A549 treated with AZD9567 at 1 μM for 4 hours (cell line): ENCODE results near the gene AUH. TPM values are rescaled to one million over a fixed set of nuclear protein-coding genes. Genes with fewer than 3 reads are reported as not detected.

Source experiments
- total RNA-seq: library from RNA; stranded (reverse); fragments of 200-300 nt; extraction: Qiagen RNA extraction; gene quantifications from 5 replicates; pipeline ENCODE4 v1.2.3, GENCODE V29; 2022; ENCODE audit not compliant: insufficient read depth

The AUH gene
- 8.7 to 12.1 TPM (median 10.6 TPM) in 5 replicates for total RNA-seq

GRCh38 chr9:91361291-91362050 lies at the start of gene AUH:
TSS of gene AUH (minus strand) at chr9:91361918. CDS start at chr9:91361889, 29 bp downstream.

Other genes starting within 250 kb of the AUH start
- 8.9 to 14.1 TPM (median 9.7 TPM) in 5 replicates for gene NFIL3, start 61.9 kb upstream of the AUH start, total RNA-seq